T-helper 17 cell (primary cell): ENCODE measurements around the gene DENND6B. TPM values are rescaled to one million over a fixed set of nuclear protein-coding genes. Genes with fewer than 3 reads are reported as not detected.
A peak's percentile ranks its signal among the peaks of the same experiment; 100 is the strongest.
"Not testable (repeated sequence)": the region's sequence is repeated elsewhere in the genome, so short reads cannot be mapped to it uniquely, and the experiment has no call there.

Experiments
- ATAC-seq: fragments of 150-1000 bp; cut with Tn5 transposase; 2 replicates; pipeline ENCODE4 v1.10.0; 2021; ENCODE audit warnings: mild to moderate bottlenecking, moderate library complexity
- DNase-seq, 3 donors: peaks; one replicate each; pipeline versions ENCODE4 v3.0.0 to v3.0.0-alpha.2; 2020 to 2021
- H3K9me3 ChIP-seq: one replicate; pipeline ENCODE4 v1.7.0; 2013; ENCODE audit warnings: low read length, mild to moderate bottlenecking; ENCODE audit not compliant: control insufficient read depth, poor library complexity, severe bottlenecking
- H3K27ac Mint-ChIP-seq: one replicate; pipeline ENCODE4 v1.8.0; 2022; ENCODE audit warnings: mild to moderate bottlenecking, moderate library complexity, mixed read lengths
- H3K27me3 Mint-ChIP-seq: one replicate; pipeline ENCODE4 v1.8.0; 2022; ENCODE audit warnings: mixed read lengths
- H3K36me3 Mint-ChIP-seq: one replicate; pipeline ENCODE4 v1.8.0; 2022; ENCODE audit warnings: low read depth, mixed read lengths
- H3K4me1 Mint-ChIP-seq: one replicate; pipeline ENCODE4 v1.8.0; 2022; ENCODE audit warnings: mild to moderate bottlenecking, mixed read lengths
- H3K4me3 Mint-ChIP-seq: one replicate; pipeline ENCODE4 v1.8.0; 2022; ENCODE audit warnings: mild to moderate bottlenecking, moderate library complexity, mixed read lengths
- total RNA-seq, 4 donors: library from RNA in 2 of 4; stranded (reverse) in 2 of 4; gene quantifications; one replicate each; pipeline ENCODE4 v1.2.3 and lab custom pipeline; 2022 to 2026

Gene DENND6B
- total RNA-seq = 1 to 10 TPM; 1.8 to 2.2 TPM
- 2.5 to 7.3 reads per million in 2 donors for total RNA-seq (lab: John Stamatoyannopoulos, UW)

GRCh38 chr22:50326956-50327710 is at the start of gene DENND6B:
Gene DENND6B, minus strand, starts transcription at chr22:50327012. Its CDS starts 24 bp downstream, at chr22:50326988.
- Mint-ChIP-seq H3K36me3 (no peaks in the 10 kb centered on the region), H3K27me3 (peaks cover 12% of the 10 kb centered on the region), H3K4me1 (peaks cover 10% of the 10 kb centered on the region), H3K27ac (peak within 1 kb of the TSS; percentile 56), H3K4me3 (peak within 1 kb of the TSS; percentile 90)
- peak; percentile 59 to 74 (median 60) for DNase-seq
- H3K9me3 ChIP-seq = no peaks in the 10 kb centered on the region
- peak; percentile 95 for ATAC-seq

GRCh38 chr22:50376085-50376651 is 49.4 kb upstream of the DENND6B start:
- Mint-ChIP-seq H3K27ac (no peak overlapping the region), H3K4me3 (no peak overlapping the region), H3K27me3 (no peaks in the 10 kb centered on the region), H3K4me1 (no peaks in the 10 kb centered on the region), H3K36me3 (peaks cover 4% of the 10 kb centered on the region)
- no peak for ATAC-seq
- no peak for DNase-seq
- no peaks in the 10 kb centered on the region for H3K9me3 ChIP-seq

GRCh38 chr22:50371101-50371648 is 44.4 kb upstream of the DENND6B start:
- Mint-ChIP-seq H3K27ac (no peak overlapping the region), H3K4me1 (peaks cover 9% of the 10 kb centered on the region), H3K27me3 (no peaks in the 10 kb centered on the region), H3K36me3 (no peaks in the 10 kb centered on the region), H3K4me3 (no peak overlapping the region)
- no peaks in the 10 kb centered on the region for H3K9me3 ChIP-seq
- DNase-seq (no peak), ATAC-seq (no peak)

- Mint-ChIP-seq H3K4me3 (no peak overlapping the region), H3K27ac (peak overlapping the region; percentile 71), H3K27me3 (no peaks in the 10 kb centered on the region), H3K36me3 (no peaks in the 10 kb centered on the region), H3K4me1 (peaks cover 24% of the 10 kb centered on the region)
- ATAC-seq (no peak), DNase-seq (no peak)
- H3K9me3 ChIP-seq = no peaks in the 10 kb centered on the region
These were observed 41.1 kb upstream of the DENND6B start for GRCh38 chr22:50367778-50368500.

GRCh38 chr22:50363803-50364194 is 37.0 kb upstream of the DENND6B start:
- not testable (repeated sequence) for DNase-seq, H3K27me3 Mint-ChIP-seq, H3K9me3 ChIP-seq, ATAC-seq, H3K4me3 Mint-ChIP-seq, H3K36me3 Mint-ChIP-seq
- H3K27ac Mint-ChIP-seq = peak overlapping the region; percentile 53
- peaks cover 44% of the 10 kb centered on the region for H3K4me1 Mint-ChIP-seq

- ATAC-seq (no peak), DNase-seq (no peak)
- Mint-ChIP-seq H3K4me3 (no peak overlapping the region), H3K27me3 (no peaks in the 10 kb centered on the region), H3K4me1 (peaks cover 44% of the 10 kb centered on the region), H3K27ac (peak overlapping the region; percentile 53), H3K36me3 (peaks cover 3% of the 10 kb centered on the region)
- H3K9me3 ChIP-seq = no peaks in the 10 kb centered on the region
These were observed 36.5 kb upstream of the DENND6B start for GRCh38 chr22:50363166-50363802.

- Mint-ChIP-seq H3K27me3 (no peaks in the 10 kb centered on the region), H3K4me1 (peaks cover 41% of the 10 kb centered on the region), H3K4me3 (peak overlapping the region; percentile 73), H3K36me3 (peaks cover 5% of the 10 kb centered on the region), H3K27ac (peak overlapping the region; percentile 41)
- H3K9me3 ChIP-seq = no peaks in the 10 kb centered on the region
- DNase-seq = no peak
- peak; percentile 18 for ATAC-seq
These were observed 34.9 kb upstream of the DENND6B start for GRCh38 chr22:50361688-50362087.

GRCh38 chr22:50361222-50361621 is 34.4 kb upstream of the DENND6B start:
- H3K27me3 Mint-ChIP-seq = no peaks in the 10 kb centered on the region
- peak overlapping the region; percentile 73 for H3K4me3 Mint-ChIP-seq
- H3K4me1 Mint-ChIP-seq = peaks cover 40% of the 10 kb centered on the region

GRCh38 chr22:50360578-50360977 is 33.8 kb upstream of the DENND6B start:
- Mint-ChIP-seq H3K27ac (peak overlapping the region; percentile 19), H3K27me3 (no peaks in the 10 kb centered on the region), H3K36me3 (peaks cover 5% of the 10 kb centered on the region), H3K4me3 (no peak overlapping the region), H3K4me1 (peaks cover 37% of the 10 kb centered on the region)
- DNase-seq = no peak
- no peaks in the 10 kb centered on the region for H3K9me3 ChIP-seq
- ATAC-seq = no peak

More at GRCh38 chr22:50361222-50361621, 34.4 kb upstream of the DENND6B start:
- ATAC-seq (peak; percentile 30), DNase-seq (no peak)
- no peaks in the 10 kb centered on the region for H3K9me3 ChIP-seq
- Mint-ChIP-seq H3K27ac (peak overlapping the region; percentile 19), H3K36me3 (peaks cover 5% of the 10 kb centered on the region)

- Mint-ChIP-seq H3K4me1 (peaks cover 26% of the 10 kb centered on the region), H3K27me3 (no peaks in the 10 kb centered on the region)
- no peak for ATAC-seq
These were observed 30.9 kb upstream of the DENND6B start for GRCh38 chr22:50357756-50358155.

GRCh38 chr22:50357222-50357621 is 30.4 kb upstream of the DENND6B start:
- no peak overlapping the region for H3K4me3 Mint-ChIP-seq
- peak overlapping the region; percentile 65 for H3K27ac Mint-ChIP-seq
- ATAC-seq (no peak), DNase-seq (no peak)
- no peaks in the 10 kb centered on the region for H3K27me3 Mint-ChIP-seq
- H3K4me1 Mint-ChIP-seq = peaks cover 26% of the 10 kb centered on the region
- no peaks in the 10 kb centered on the region for H3K9me3 ChIP-seq
- H3K36me3 Mint-ChIP-seq = peaks cover 5% of the 10 kb centered on the region

More at GRCh38 chr22:50357756-50358155, 30.9 kb upstream of the DENND6B start:
- no peaks in the 10 kb centered on the region for H3K9me3 ChIP-seq
- H3K36me3 Mint-ChIP-seq = peaks cover 5% of the 10 kb centered on the region
- DNase-seq = no peak
- no peak overlapping the region for H3K4me3 Mint-ChIP-seq
- peak overlapping the region; percentile 65 for H3K27ac Mint-ChIP-seq

GRCh38 chr22:50356186-50356585 is 29.4 kb upstream of the DENND6B start:
- peaks cover 15% of the 10 kb centered on the region for H3K4me1 Mint-ChIP-seq
- H3K27ac Mint-ChIP-seq = peak overlapping the region; percentile 4
- no peaks in the 10 kb centered on the region for H3K27me3 Mint-ChIP-seq
- peaks cover 5% of the 10 kb centered on the region for H3K36me3 Mint-ChIP-seq
- H3K9me3 ChIP-seq = no peaks in the 10 kb centered on the region
- no peak overlapping the region for H3K4me3 Mint-ChIP-seq
- DNase-seq (no peak), ATAC-seq (no peak)
